NCI-H82 (cell line): ENCODE measurements around the gene ALKBH1.
"Not testable (repeated sequence)": the region's sequence is repeated elsewhere in the genome, so short reads cannot be mapped to it uniquely, and the experiment has no call there.

ENCODE experiments used
- DNase-seq: peaks from one replicate; lab custom pipeline; 2025; lab: John Stamatoyannopoulos, UW

The ALKBH1 gene

GRCh38 chr14:77673193-77673592, 34.6 kb downstream of the ALKBH1 start:
- no peak for DNase-seq

GRCh38 chr14:77667331-77667730, 40.5 kb downstream of the ALKBH1 start:
- DNase-seq: no peak

- no peak for DNase-seq
These were observed 44.5 kb downstream of the ALKBH1 start for GRCh38 chr14:77663293-77663692.

GRCh38 chr14:77661562-77661961, 46.3 kb downstream of the ALKBH1 start:
- peak; percentile 10 for DNase-seq

GRCh38 chr14:77660754-77661153, 47.1 kb downstream of the ALKBH1 start:
- no peak for DNase-seq

- DNase-seq: no peak
These were observed 48.0 kb downstream of the ALKBH1 start for GRCh38 chr14:77659831-77660230.

- no peak for DNase-seq
These were observed 50.5 kb downstream of the ALKBH1 start for GRCh38 chr14:77657280-77657679.

- peak; percentile 9 for DNase-seq
These were observed 53.8 kb downstream of the ALKBH1 start for GRCh38 chr14:77654001-77654441.

GRCh38 chr14:77649326-77649725, 58.5 kb downstream of the ALKBH1 start:
- DNase-seq: no peak

GRCh38 chr14:77648520-77649200, 59.2 kb downstream of the ALKBH1 start:
- DNase-seq: no peak

GRCh38 chr14:77647853-77648252, 60.0 kb downstream of the ALKBH1 start:
- DNase-seq: no peak

GRCh38 chr14:77646907-77647306, 60.9 kb downstream of the ALKBH1 start:
- DNase-seq: no peak

- DNase-seq: no peak
These were observed 62.1 kb downstream of the ALKBH1 start for GRCh38 chr14:77645520-77646230.

- DNase-seq: no peak
These were observed 65.4 kb downstream of the ALKBH1 start for GRCh38 chr14:77642407-77642806.

GRCh38 chr14:77641534-77642341, 66.1 kb downstream of the ALKBH1 start:
- DNase-seq: no peak

- DNase-seq: no peak
These were observed 66.9 kb downstream of the ALKBH1 start for GRCh38 chr14:77640756-77641533.

GRCh38 chr14:77638771-77639171, 69.1 kb downstream of the ALKBH1 start:
- DNase-seq: no peak

GRCh38 chr14:77635869-77636268, 72.0 kb downstream of the ALKBH1 start:
- DNase-seq: not testable (repeated sequence)

- DNase-seq: not testable (repeated sequence)
These were observed 72.4 kb downstream of the ALKBH1 start for GRCh38 chr14:77635466-77635865.

GRCh38 chr14:77630111-77630510, 77.7 kb downstream of the ALKBH1 start:
- no peak for DNase-seq

- DNase-seq: no peak
These were observed 82.5 kb downstream of the ALKBH1 start for GRCh38 chr14:77625360-77625759.

GRCh38 chr14:77623201-77623600, 84.6 kb downstream of the ALKBH1 start:
- DNase-seq: no peak
